WTC11 (cell line): Measurements from ENCODE around the gene NAV3.

Experiments
- CTCF ChIP-seq: fragments of 200-600 bp; IDR thresholded peaks from 2 replicates; pipeline ENCODE4 v1.8.0; 2022; ENCODE audit warnings: antibody characterized with exemption
- JUN ChIP-seq: sonication (generic); formaldehyde crosslinking; IDR thresholded peaks from 2 replicates; pipeline ENCODE4 v1.8.0; 2023; ENCODE audit warnings: mild to moderate bottlenecking, missing genetic modification reagents

- TF ChIP-seq CTCF = no peak
- no peak for TF ChIP-seq JUN (CRISPR knock-in tag)
These were observed 117.1 kb downstream of the NAV3 start for GRCh38 chr12:77947746-77948145.
